H1 (cell line): ENCODE measurements around the gene LGI4. TPM values are rescaled to one million over a fixed set of nuclear protein-coding genes. Genes with fewer than 3 reads are reported as not detected.

Source experiments
- CTCF ChIA-PET: fragments of 300-600 bp; sonication (Branson Sonifier 250); formaldehyde crosslinking; loops from one replicate; lab custom pipeline; 2021; ENCODE audit not compliant: partially characterized antibody; lab: Charles Lee
- POLR2A ChIA-PET: fragments of 300-600 bp; sonication (Branson Sonifier 250); formaldehyde crosslinking; loops from one replicate; lab custom pipeline; 2021; ENCODE audit warnings: inconsistent platforms; ENCODE audit not compliant: partially characterized antibody; lab: Charles Lee
- DNase-seq, 2 experiments: peaks; one replicate each; pipeline versions ENCODE4 v3.0.0 to v3.0.0-alpha.2; 2010 to 2022; ENCODE audit warnings: low spot score in 2 of 2, low read depth in 1 of 2, mixed read lengths in 1 of 2
- FAIRE-seq: peaks from 2 replicates; lab custom pipeline; 2011; peaks lifted over from hg19 to GRCh38; lab: Jason Lieb, UNC
- H2AFZ ChIP-seq: 2 replicates; pipeline ENCODE4 v1.8.1; 2012; ENCODE audit warnings: low read length, inconsistent platforms
- H2AK5ac ChIP-seq: 2 replicates; pipeline ENCODE4 v1.6.1; 2013; ENCODE audit warnings: low read depth, low read length
- H2BK120ac ChIP-seq: replicated peaks from 2 replicates; pipeline ENCODE3; 2013; ENCODE audit warnings: low read depth, low read length, inconsistent platforms
- H2BK12ac ChIP-seq: 2 replicates; pipeline ENCODE4 v1.6.1; 2013; ENCODE audit warnings: low read depth, low read length
- H2BK15ac ChIP-seq: 2 replicates; pipeline ENCODE4 v1.6.1; 2013; ENCODE audit warnings: low read length
- H2BK20ac ChIP-seq: 2 replicates; pipeline ENCODE4 v1.6.1; 2013; ENCODE audit warnings: low read length
- H2BK5ac ChIP-seq: 2 replicates; pipeline ENCODE4 v1.6.1; 2013; ENCODE audit warnings: low read depth, low read length
- H3K14ac ChIP-seq: 2 replicates; pipeline ENCODE4 v1.6.1; 2013; ENCODE audit warnings: inconsistent platforms; ENCODE audit not compliant: insufficient read length
- H3K18ac ChIP-seq: 2 replicates; pipeline ENCODE4 v1.6.1; 2013; ENCODE audit warnings: low read length; ENCODE audit errors: extremely low read depth
- H3K23ac ChIP-seq: 2 replicates; pipeline ENCODE4 v1.6.1; 2013; ENCODE audit warnings: inconsistent platforms; ENCODE audit not compliant: insufficient read length
- H3K23me2 ChIP-seq: 2 replicates; pipeline ENCODE4 v1.6.1; 2013; ENCODE audit warnings: low read depth, low read length
- H3K27ac ChIP-seq: 2 replicates; pipeline ENCODE4 v1.6.1; 2011; ENCODE audit warnings: low read depth, low read length, inconsistent platforms
- H3K27me3 ChIP-seq, 4 experiments: replicated peaks in 1 of 4; 1 replicate in 1 of 4; 2 replicates in 3 of 4; pipeline versions ENCODE4 v1.6.1 to v1.8.1; 2011 to 2013; ENCODE audit warnings: low read length in 3 of 4, mild to moderate bottlenecking in 3 of 4, inconsistent platforms in 2 of 4, mixed read lengths in 2 of 4, moderate library complexity in 1 of 4; ENCODE audit not compliant: control insufficient read depth in 3 of 4, insufficient read depth in 3 of 4; ENCODE audit errors: extremely low read depth in 1 of 4
- H3K36me3 ChIP-seq, 4 experiments: 2 replicates each; pipeline versions ENCODE4 v1.6.1 to v1.8.1; 2011 to 2013; ENCODE audit warnings: mild to moderate bottlenecking in 4 of 4, low read length in 3 of 4, moderate library complexity in 2 of 4, control low read depth in 1 of 4, inconsistent platforms in 1 of 4; ENCODE audit not compliant: insufficient read depth in 4 of 4, control insufficient read depth in 2 of 4
- H3K4ac ChIP-seq: replicated peaks from 2 replicates; pipeline ENCODE3; 2013; ENCODE audit warnings: low read length, low read depth, mixed read lengths, inconsistent platforms; ENCODE audit not compliant: insufficient read length
- H3K4me1 ChIP-seq, 4 experiments: replicated peaks in 1 of 4; 1 replicate in 1 of 4; 2 replicates in 3 of 4; pipeline versions ENCODE4 v1.6.1 to v1.8.1; 2011 to 2013; ENCODE audit warnings: low read length in 3 of 4, inconsistent platforms in 2 of 4, mixed read lengths in 1 of 4; ENCODE audit not compliant: insufficient read depth in 4 of 4, control insufficient read depth in 3 of 4
- H3K4me2 ChIP-seq, 2 experiments: 2 replicates each; pipeline versions ENCODE4 v1.6.1 to v1.8.1; 2011 to 2013; ENCODE audit warnings: low read depth in 2 of 2, low read length in 2 of 2, control low read depth in 1 of 2, inconsistent platforms in 1 of 2, mild to moderate bottlenecking in 1 of 2; ENCODE audit not compliant: insufficient read depth in 1 of 2
- H3K4me3 ChIP-seq, 4 experiments: fragments of 200-600, 300-600 bp in 1 of 4; sonication (generic), shearing (Covaris generic), sonication (Bioruptor Twin) in 1 of 4; 2 replicates each; pipeline versions ENCODE4 v1.5.1 to v1.8.1; 2011 to 2016; ENCODE audit warnings: low read length in 4 of 4, low read depth in 3 of 4, control low read depth in 2 of 4, inconsistent platforms in 2 of 4, mild to moderate bottlenecking in 2 of 4, mixed read lengths in 1 of 4, moderate library complexity in 1 of 4; ENCODE audit not compliant: insufficient read depth in 2 of 4; ENCODE audit errors: extremely low read depth in 1 of 4
- H3K56ac ChIP-seq: replicated peaks from 2 replicates; pipeline ENCODE3; 2013; ENCODE audit warnings: low read depth, mild to moderate bottlenecking, mixed read lengths, low read length, inconsistent platforms; ENCODE audit not compliant: insufficient read length
- H3K79me1 ChIP-seq: 2 replicates; pipeline ENCODE4 v1.6.1; 2013; ENCODE audit warnings: low read depth, low read length, control low read depth
- H3K79me2 ChIP-seq, 2 experiments: 2 replicates each; pipeline versions ENCODE4 v1.6.1 to v1.8.1; 2012 to 2013; ENCODE audit warnings: low read length in 2 of 2, mild to moderate bottlenecking in 2 of 2, inconsistent platforms in 1 of 2; ENCODE audit not compliant: insufficient read depth in 2 of 2, control insufficient read depth in 1 of 2
- H3K9ac ChIP-seq, 4 experiments: replicated peaks in 1 of 4; 1 replicate in 1 of 4; 2 replicates in 3 of 4; pipeline versions ENCODE4 v1.6.1 to v1.8.1; 2011 to 2013; ENCODE audit warnings: low read depth in 3 of 4, low read length in 3 of 4, control low read depth in 2 of 4, mild to moderate bottlenecking in 2 of 4, moderate library complexity in 2 of 4, inconsistent platforms in 1 of 4; ENCODE audit errors: extremely low read depth in 1 of 4
- H3K9me3 ChIP-seq, 2 experiments: 2 replicates each; pipeline versions ENCODE4 v1.6.1 to v1.8.1; 2012 to 2013; ENCODE audit warnings: mild to moderate bottlenecking in 2 of 2, moderate library complexity in 2 of 2, control low read depth in 1 of 2, inconsistent platforms in 1 of 2, low read depth in 1 of 2, low read length in 1 of 2, mixed read lengths in 1 of 2; ENCODE audit not compliant: insufficient read depth in 2 of 2
- H4K20me1 ChIP-seq, 2 experiments: replicated peaks in 1 of 2; 2 replicates each; pipeline versions ENCODE3 to v1.8.1; 2011 to 2013; ENCODE audit warnings: inconsistent platforms in 2 of 2, low read length in 2 of 2, mild to moderate bottlenecking in 1 of 2; ENCODE audit not compliant: insufficient read depth in 2 of 2, control insufficient read depth in 1 of 2
- H4K5ac ChIP-seq: 2 replicates; pipeline ENCODE4 v1.6.1; 2013; ENCODE audit warnings: low read length, low read depth, mixed read lengths, inconsistent platforms; ENCODE audit not compliant: insufficient read length
- H4K8ac ChIP-seq: 2 replicates; pipeline ENCODE4 v1.8.0; 2013; ENCODE audit warnings: mild to moderate bottlenecking, moderate library complexity, low read length, inconsistent platforms; ENCODE audit not compliant: insufficient read depth; ENCODE audit errors: extremely low read depth
- H4K91ac ChIP-seq: replicated peaks from 2 replicates; pipeline ENCODE3; 2013; ENCODE audit warnings: low read length, mixed read lengths, inconsistent platforms; ENCODE audit not compliant: insufficient read length
- BACH1 ChIP-seq: IDR thresholded peaks from 2 replicates; pipeline ENCODE4 v1.6.1; 2012; ENCODE audit warnings: low read length, improper control_type of control experiment
- BCL11A ChIP-seq, 2 experiments: IDR thresholded peaks; one replicate each; pipeline ENCODE4 v1.6.1; 2011; ENCODE audit warnings: low read depth in 2 of 2, low read length in 2 of 2, mild to moderate bottlenecking in 2 of 2
- CEBPB ChIP-seq: IDR thresholded peaks from 2 replicates; pipeline ENCODE4 v1.6.1; 2012; ENCODE audit warnings: low read depth, low read length
- EZH2 ChIP-seq: fragments of 200-600 bp; sonication (generic); IDR thresholded peaks from 2 replicates; pipeline ENCODE4 v1.7.1; 2012; ENCODE audit warnings: low read depth, mild to moderate bottlenecking, moderate library complexity, low read length, inconsistent platforms; ENCODE audit not compliant: severe bottlenecking
- FOSL1 ChIP-seq: IDR thresholded peaks from 2 replicates; pipeline ENCODE4 v1.6.1; 2011; ENCODE audit warnings: mild to moderate bottlenecking, low read depth, low read length, moderate library complexity; ENCODE audit not compliant: insufficient read depth
- JUND ChIP-seq: IDR thresholded peaks from 2 replicates; pipeline ENCODE4 v1.6.1; 2011; ENCODE audit warnings: mild to moderate bottlenecking, improper control_type of control experiment, low read length
- KDM1A ChIP-seq: fragments of 200-600, 300-600 bp; sonication (generic); IDR thresholded peaks from 2 replicates; pipeline ENCODE4 v1.7.1; 2016; ENCODE audit warnings: mild to moderate bottlenecking, low read length, borderline replicate concordance
- MAX ChIP-seq: IDR thresholded peaks from 2 replicates; pipeline ENCODE4 v1.6.1; 2012; ENCODE audit warnings: inconsistent platforms
- PHF8 ChIP-seq: fragments of 200-600 bp; sonication (generic); conservative IDR thresholded peaks from 2 replicates; pipeline ENCODE4 v1.7.1; 2012; ENCODE audit warnings: low read depth, mild to moderate bottlenecking, inconsistent platforms, low read length, moderate library complexity
- SIRT6 ChIP-seq: IDR thresholded peaks from one replicate; pipeline ENCODE4 v1.7.1; 2012; ENCODE audit warnings: low read length, inconsistent platforms
- SIX5 ChIP-seq: IDR thresholded peaks from 2 replicates; pipeline ENCODE4 v1.6.1; 2011; ENCODE audit warnings: mild to moderate bottlenecking, low read depth, low read length
- SRF ChIP-seq: IDR thresholded peaks from 2 replicates; pipeline ENCODE4 v1.6.1; 2011; ENCODE audit warnings: mild to moderate bottlenecking, low read depth, low read length, moderate library complexity
- TAF7 ChIP-seq: optimal IDR thresholded peaks from 2 replicates; pipeline ENCODE3; 2011; ENCODE audit warnings: low read depth, mild to moderate bottlenecking, inconsistent platforms, low read length, moderate library complexity, borderline replicate concordance
- USF2 ChIP-seq: IDR thresholded peaks from 2 replicates; pipeline ENCODE4 v1.6.1; 2011; ENCODE audit warnings: low read length, improper control_type of control experiment
- WGBS, 2 experiments: shearing (Covaris generic) in 1 of 2; methylation state at CpG; one replicate each; pipeline versions ENCODE4 v1.1.6 to v1.1.7; 2013 to 2015; ENCODE audit warnings: low lambda C conversion rate in 2 of 2, mixed read lengths in 2 of 2, inconsistent platforms in 1 of 2, low coverage in 1 of 2, missing lambda C conversion rate in 1 of 2; ENCODE audit not compliant: insufficient replicate concordance in 2 of 2, insufficient coverage in 1 of 2, insufficient read length in 1 of 2; ENCODE audit errors: extremely low coverage in 1 of 2, missing lambda C conversion rate in 1 of 2; 5-methylcytosine and 5-hydroxymethylcytosine counted together
- polyA plus RNA-seq, 7 experiments: library from polyadenylated mRNA; depleted of rRNA in 3 of 7; stranded (reverse) in 5 of 7; unstranded in 2 of 7; fragments of >200 nt in 5 of 7; fragments of 200-250 nt in 2 of 7; gene quantifications; 1 replicate in 5 of 7; 2 replicates in 1 of 7; 4 replicates in 1 of 7; pipeline versions ENCODE4 v1.2.1 to v1.2.3, GENCODE V29; 2011 to 2013; ENCODE audit warnings: missing spikeins in 2 of 7, mixed read lengths in 2 of 7
- total RNA-seq: library from RNA; stranded (reverse); fragmentation: NEBNext Ultra II Directional; extraction: Animal tissue kit (Norgen Biotek cat#: 25700); gene quantifications from 2 replicates; pipeline ENCODE4 v1.2.1, GENCODE V29; 2021

Gene LGI4
- total and polyA plus RNA-seq, 2 of the 8 experiments (the other 6 are each of a cell fraction or from before 2014, with no cell fraction given) = 2.0 to 8.2 TPM

- Histone ChIP-seq H4K8ac (no peak overlapping the region), H2BK12ac (no peak overlapping the region), H3K79me2 (no peaks in the 10 kb centered on the region), H4K20me1 (no peaks in the 10 kb centered on the region), H4K91ac (no peak overlapping the region), H2BK5ac (no peak overlapping the region), H3K4me2 (no peak overlapping the region), H3K27me3 (no peaks in the 10 kb centered on the region), H2AK5ac (no peak overlapping the region; the same call in 1 of the 2 replicates), H3K9me3 (no peaks in the 10 kb centered on the region), H3K18ac (no peak overlapping the region), H3K36me3 (no peaks in the 10 kb centered on the region), H2BK15ac (no peak overlapping the region), H3K4ac (no peak overlapping the region), H4K5ac (no peak overlapping the region), H3K56ac (no peak overlapping the region), H3K4me1 (peaks cover 3 to 9% (median 6%) of the 10 kb centered on the region in 4 experiments; a peak in 6 of 7 replicates), H3K9ac (no peak overlapping the region), H3K23ac (no peak overlapping the region), H3K27ac (no peak overlapping the region), H3K14ac (no peak overlapping the region), H3K79me1 (no peaks in the 10 kb centered on the region), H3K4me3 (no peak overlapping the region), H2BK120ac (no peak overlapping the region), H2BK20ac (no peak overlapping the region), H2AFZ (no peak overlapping the region), H3K23me2 (peaks cover 5% of the 10 kb centered on the region; the same call in 1 of the 2 replicates)
- no peak for FAIRE-seq
- WGBS, 2 experiments = 96% methylated on average over 5 of the region's 5 CpGs; no CpG with 5 or more reads in 1 of the 2 experiments
- ChIA-PET POLR2A (interaction anchor here (1.0 kb wide), 1 partner anchor 38 kb away, joined by 3 read pairs; no protein-coding TSS in a partner anchor), CTCF (interaction anchor here (0.9 to 5.1 kb wide), 6 partner anchors 10 to 50 kb away, joined by 3 to 56 read pairs (median 6); partner anchors contain the start of gene LGI4)
- DNase-seq = no peak
- TF ChIP-seq EZH2 (no peak), SIX5 (no peak), MAX (no peak), PHF8 (no peak), SRF (no peak), CEBPB (no peak), JUND (no peak), BCL11A (IDR thresholded peaks at IDR 0.05; ENCODE audit: low read depth in 2 of 2, low read length in 2 of 2) (no peak), FOSL1 (no peak), TAF7 (no peak), USF2 (no peak), KDM1A (no peak), SIRT6 (no peak), BACH1 (no peak)
Observed at GRCh38 chr19:35093430-35093829, 41.4 kb downstream of the LGI4 start.
